GM23248 (cell line): Measurements from ENCODE around the gene FMN2.

ENCODE experiments used
- EZH2 ChIP-seq: fragments of 200-600 bp; sonication (generic); IDR thresholded peaks from 2 replicates; pipeline ENCODE4 v1.6.1; 2018; ENCODE audit warnings: antibody characterized with exemption, mild to moderate bottlenecking; ENCODE audit not compliant: insufficient read depth, poor library complexity, severe bottlenecking
- EZH2phosphoT487 ChIP-seq: fragments of 200-600 bp; sonication (generic); IDR thresholded peaks from 2 replicates; pipeline ENCODE4 v1.6.1; 2018; ENCODE audit warnings: antibody characterized with exemption, moderate library complexity, mild to moderate bottlenecking, low read depth; ENCODE audit not compliant: insufficient read depth

GRCh38 chr1:240122639-240123613, 31.2 kb downstream of the FMN2 start:
- TF ChIP-seq EZH2 (no peak), EZH2phosphoT487 (no peak)
